ENCODE data around the gene SEMA7A.
A peak's percentile ranks its signal among the peaks of the same experiment; 100 is the strongest.

The SEMA7A gene

DNA sequence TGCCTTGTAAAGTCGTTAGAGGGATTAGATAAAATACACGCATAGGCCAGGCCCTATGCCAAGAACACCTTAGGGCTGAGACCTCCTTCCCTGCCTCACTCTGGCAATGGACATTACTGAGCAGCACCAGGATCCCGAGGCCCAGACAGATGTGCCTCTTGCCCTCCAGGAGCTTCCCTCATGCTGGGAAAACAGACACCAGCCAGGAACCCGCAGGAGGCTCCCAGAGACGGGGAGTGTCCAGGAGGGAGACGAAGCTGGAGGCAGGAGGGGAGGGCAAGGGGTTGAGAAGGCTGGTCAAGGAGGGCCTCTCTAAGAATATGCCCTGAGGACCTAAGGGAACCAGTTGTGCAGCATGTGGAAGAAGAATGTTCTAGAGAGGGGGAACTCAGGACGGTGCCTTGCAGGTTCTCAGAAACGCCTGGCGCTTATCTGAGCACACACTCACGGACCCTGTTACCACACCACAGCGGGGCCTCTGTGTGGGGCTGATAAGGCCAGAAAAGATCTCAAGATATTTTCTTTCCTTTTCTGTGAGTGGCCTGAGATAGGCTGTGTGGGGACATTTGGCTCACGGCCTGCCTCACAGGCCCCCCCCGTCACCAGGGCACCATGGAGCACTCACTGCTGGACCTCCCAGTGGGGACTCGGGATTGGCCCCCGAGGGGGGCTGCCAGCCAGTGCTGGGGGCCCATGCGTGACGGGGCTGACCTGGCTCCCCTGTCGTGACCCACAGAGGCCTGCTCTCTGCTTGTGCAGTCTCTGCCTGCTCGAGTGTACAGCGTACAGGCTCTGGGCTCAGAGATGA is 44.3 kb downstream of the SEMA7A start:
- DNase-seq (ENCODE audit: low read depth in 4 of 4, low spot score in 1 of 4), result no peak

DNA sequence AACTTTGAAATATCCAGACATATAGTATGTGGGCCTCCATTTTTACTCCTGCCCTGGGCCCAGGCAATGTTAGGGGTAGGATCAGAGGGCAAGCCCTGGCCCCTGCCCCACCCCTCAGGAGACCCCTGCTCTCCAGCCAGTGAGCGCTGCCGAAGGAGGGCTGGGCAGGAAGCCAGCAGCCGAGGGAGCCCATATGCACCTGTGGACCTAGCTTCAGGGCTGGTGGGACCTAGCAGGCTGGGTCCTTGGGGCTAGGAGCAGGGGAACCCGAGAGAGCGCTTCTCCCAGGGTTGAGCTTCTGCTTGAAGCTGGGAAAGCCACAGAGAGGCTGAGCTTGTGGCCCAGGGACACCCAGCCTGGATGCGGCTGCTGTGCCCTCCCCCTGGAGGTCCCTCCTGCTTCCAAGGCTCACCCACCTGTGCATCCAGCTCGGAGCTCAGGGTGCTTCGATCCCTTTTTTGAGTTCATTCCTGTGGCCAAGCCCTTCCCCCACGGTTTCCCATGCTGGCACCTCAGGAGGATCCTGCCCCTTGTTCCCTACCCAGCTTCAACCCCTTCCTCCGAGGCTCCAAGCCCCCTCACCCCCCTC is 45.3 kb downstream of the SEMA7A start:
- DNase-seq (ENCODE audit: low read depth in 4 of 4, low spot score in 1 of 4), result no peak

- DNase-seq (ENCODE audit: low read depth in 4 of 4, low spot score in 1 of 4), result no peak
Measured at GRCh38 chr15:74387621-74388362, 46.0 kb downstream of the SEMA7A start.

DNA sequence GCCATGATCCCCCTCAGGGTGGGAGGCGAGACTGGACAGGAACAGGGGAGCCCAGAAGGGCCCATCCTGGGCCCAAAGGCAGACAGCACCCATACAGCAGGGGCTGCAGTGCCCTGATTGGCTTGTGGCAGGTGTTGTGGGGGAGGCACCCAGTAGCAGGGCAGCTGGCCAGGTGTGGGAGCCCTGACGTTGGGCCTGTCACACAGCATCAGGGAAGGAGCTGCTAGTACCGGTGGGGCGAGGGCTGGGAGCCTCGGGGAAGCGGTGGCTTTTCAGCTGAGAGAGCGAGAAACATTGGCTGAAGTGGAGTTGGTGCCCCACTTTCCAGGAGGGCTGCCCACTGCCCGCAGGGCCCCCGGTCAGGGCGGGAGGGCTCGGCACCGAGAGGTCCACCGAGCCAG is 46.6 kb downstream of the SEMA7A start:
- no peak for DNase-seq (ENCODE audit: low read depth in 4 of 4, low spot score in 1 of 4)

- no peak for DNase-seq (ENCODE audit: low read depth in 4 of 4, low spot score in 1 of 4)
Measured at GRCh38 chr15:74386496-74387140, 47.1 kb downstream of the SEMA7A start.

GRCh38 chr15:74385733-74386132 is 48.0 kb downstream of the SEMA7A start:
- no peak for DNase-seq (ENCODE audit: low read depth in 4 of 4, low spot score in 1 of 4)

DNA sequence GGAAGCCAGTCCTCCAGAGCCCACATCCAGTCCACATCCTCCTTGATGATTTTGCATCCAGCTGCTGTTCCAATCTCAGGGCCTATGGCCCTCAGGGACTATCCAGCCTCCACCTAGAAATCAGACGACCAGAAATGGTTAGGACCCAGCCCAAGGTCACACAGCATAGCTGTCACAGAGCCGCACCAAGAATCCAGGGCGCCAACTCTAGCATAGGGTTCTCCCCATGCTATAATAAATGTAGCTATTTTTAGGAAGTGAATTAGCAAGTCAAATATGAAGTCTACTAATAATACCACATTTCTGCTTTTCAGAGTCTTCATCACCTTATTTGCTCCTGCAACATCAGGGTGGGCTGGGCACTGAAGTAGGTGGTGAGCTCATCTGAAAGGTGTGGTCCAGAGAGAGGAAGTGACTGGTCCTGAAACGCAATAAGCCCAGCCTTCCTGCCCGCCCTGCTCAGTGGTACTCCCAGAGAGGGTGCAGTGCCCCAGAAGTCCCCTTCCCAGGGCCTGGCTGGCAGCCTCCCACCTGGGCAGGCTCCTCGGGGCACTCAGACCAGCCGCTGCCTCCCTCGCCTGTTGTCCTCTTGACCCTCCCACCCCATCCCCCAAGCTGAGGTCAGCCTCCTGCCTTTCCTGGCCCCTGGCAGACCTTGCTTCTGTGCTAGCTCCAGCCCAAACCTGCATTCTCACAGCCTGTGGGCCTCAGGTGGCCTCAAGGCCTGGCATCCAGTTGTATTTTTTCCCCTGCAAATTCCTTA is 48.7 kb downstream of the SEMA7A start:
- peak in 1 of 4 experiments; percentile 39 for DNase-seq (ENCODE audit: low read depth in 4 of 4, low spot score in 1 of 4)

- DNase-seq (ENCODE audit: low read depth in 4 of 4, low spot score in 1 of 4), result no peak
Measured at GRCh38 chr15:74384566-74384880, 49.2 kb downstream of the SEMA7A start.

- DNase-seq (ENCODE audit: low read depth in 4 of 4, low spot score in 1 of 4), result peak in 2 of 4 experiments; percentile 44 to 67
Measured at GRCh38 chr15:74383695-74384565, 49.8 kb downstream of the SEMA7A start.

DNA sequence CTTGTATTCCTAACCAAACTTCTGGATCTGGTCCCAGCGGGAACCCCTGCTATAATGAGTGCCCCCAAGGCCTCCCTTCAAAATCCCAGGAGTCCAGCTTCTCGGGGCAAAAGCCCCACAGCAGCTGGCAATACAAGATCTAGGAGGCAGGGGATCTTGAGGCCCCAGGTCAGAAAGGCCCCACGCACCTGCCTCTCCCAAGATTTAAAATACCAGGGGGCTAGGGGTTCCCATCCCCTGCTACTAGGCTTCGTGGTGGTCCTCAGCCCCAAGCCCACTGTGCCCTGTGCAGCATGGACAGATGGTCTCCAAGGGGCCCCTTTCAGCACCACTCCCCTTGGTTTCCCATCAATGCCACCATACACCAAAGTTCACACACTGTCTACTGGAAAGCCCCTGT is 50.5 kb downstream of the SEMA7A start:
- no peak for DNase-seq (ENCODE audit: low read depth in 4 of 4, low spot score in 1 of 4)

DNA sequence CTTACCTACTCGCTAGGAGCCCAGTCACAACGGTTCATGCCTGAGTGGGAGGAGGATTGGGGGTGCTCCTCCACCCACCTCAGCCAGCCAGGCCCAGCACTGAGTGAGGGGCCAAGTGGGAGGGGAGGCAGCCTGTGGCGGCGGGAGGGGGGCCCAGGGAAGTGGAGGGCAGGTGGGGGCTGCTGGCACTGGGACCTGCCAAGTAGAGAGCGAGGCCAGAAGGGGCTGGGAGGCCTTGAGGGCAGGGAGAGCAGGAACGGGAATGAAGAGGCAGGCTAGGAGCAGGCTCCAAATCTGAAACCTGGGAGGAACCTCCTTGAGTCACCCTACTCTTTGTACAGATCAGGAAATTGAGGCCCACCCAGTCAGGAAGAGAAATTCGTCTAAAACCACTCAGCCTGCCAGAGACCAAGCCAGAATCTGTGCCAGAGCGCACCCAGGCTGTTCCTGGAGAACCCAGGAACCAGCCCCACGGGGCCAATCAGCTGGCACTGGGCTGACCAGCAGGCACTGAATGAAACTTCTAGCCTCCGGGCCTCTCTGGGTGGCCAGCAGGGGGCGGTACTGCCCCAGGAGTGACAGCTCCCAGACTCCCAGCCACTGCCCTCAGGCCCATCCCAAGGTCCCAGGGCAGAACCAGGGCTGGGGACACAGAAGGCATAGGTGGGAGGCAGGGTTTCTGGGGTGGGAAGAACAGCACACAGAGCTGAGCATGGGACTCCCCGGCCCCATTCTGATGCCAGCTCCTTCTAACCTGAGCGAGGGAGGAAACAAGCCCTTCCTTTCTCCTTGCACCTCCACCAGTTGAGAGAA is 51.5 kb downstream of the SEMA7A start:
- peak in 2 of 4 experiments; percentile 61 to 75 for DNase-seq (ENCODE audit: low read depth in 4 of 4, low spot score in 1 of 4)

- DNase-seq (ENCODE audit: low read depth in 4 of 4, low spot score in 1 of 4), result no peak
Measured at GRCh38 chr15:74381481-74381880, 52.3 kb downstream of the SEMA7A start.

- no peak for DNase-seq (ENCODE audit: low read depth in 4 of 4, low spot score in 1 of 4)
Measured at GRCh38 chr15:74381190-74381453, 52.6 kb downstream of the SEMA7A start.

DNA sequence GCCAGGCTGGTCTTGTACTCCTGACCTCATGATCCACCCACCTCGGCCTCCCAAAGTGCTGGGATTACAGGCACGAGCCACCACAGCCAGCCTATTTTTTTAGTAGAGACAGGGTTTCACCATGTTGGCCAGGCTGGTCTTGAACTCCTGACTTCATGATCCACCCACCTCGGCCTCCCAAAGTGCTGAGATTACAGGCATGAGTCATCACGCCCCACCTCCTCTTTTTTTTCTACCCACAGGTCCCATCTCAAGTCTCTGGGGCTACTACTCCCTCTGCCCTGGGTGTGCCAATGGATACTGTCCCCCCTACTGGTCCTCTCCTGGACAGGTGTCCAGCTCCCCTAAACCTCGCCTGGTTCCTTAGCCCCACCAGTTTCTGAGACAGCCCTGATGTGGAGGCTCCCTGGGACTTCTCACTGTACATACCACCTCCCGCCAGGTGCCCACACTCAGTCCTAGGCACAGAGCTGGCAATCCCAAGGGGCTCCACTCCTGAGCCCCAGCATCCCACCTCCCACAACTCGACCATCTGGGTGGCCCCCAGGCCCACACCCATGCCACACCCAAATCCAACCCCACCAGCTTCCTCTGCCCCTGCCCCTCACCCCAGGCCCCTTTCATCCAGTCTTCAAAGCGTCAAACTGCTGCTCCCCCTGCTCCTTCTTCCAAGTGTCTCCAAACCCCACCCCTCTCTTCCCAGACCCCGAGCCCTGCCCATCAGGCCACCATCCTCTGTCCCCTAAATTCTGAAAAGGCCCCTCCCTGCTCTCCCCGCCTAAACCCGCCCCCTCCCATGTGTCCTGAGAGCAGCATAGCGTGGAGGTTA is 53.2 kb downstream of the SEMA7A start:
- no peak for DNase-seq (ENCODE audit: low read depth in 4 of 4, low spot score in 1 of 4)

DNA sequence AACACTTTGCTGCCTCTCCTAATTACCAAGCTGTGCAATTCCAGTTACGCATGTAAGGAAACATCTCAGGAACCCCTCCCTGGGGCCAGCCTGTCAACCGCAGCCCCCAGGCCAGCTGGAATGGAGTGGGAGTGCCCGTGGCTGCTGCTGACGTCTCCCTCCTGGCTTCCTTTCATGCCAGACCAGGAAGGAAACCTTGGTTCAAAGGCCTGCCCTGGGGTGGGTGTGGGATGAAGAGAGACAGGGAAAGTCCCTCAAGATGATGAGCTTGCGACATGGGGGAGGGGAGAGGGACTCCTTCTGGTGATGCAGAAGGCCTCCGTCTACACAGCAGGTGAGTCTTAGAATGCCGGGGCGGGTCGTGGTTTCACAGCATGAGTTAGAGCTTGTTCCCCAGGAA is 54.9 kb downstream of the SEMA7A start:
- DNase-seq (ENCODE audit: low read depth in 4 of 4, low spot score in 1 of 4), result peak in 2 of 4 experiments; percentile 67 to 76

DNA sequence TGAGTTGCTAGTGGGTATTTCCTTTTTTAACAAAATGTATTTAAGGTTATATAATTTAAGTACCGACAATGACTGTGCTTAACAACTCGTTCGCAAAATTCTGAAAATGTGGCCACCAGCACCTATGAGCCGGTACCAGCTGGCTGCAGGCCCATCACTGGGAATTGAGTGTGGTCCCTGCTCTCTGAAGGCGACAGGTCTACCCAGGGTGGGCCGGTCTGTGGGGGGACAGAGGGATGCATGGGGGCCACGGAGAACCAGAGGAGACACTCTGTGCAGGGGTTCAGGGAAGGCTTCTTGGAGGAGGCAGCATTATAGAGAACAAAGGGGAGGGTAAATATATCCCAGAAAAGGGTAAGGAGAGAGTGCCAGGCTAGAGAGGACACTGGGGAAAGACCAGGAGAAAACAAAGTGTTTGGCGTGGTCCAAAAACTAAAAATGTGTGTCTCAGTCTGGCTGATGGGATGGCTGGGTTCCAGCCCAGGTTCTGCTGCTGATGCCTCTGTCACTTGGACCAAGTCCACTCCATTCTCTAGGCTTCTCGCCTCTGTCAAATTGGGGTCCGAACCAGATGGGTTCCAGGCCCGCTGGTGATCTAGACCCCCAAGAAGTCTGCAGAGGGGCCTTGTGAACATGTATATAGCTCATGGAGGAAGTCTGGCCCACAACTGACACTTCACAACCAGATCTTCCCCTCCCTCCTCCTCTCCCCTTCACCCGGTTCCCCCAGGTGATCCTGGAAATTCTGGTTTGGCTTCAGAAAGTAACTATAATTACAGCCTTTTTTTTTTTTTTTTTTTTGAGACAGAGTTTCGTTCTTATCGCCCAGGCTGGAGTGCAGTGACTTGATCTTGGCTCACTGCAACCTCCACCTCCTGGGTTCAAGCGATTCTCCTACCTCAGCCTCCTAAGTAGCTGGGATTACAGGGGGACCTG is 55.7 kb downstream of the SEMA7A start:
- DNase-seq (ENCODE audit: low read depth in 4 of 4, low spot score in 1 of 4), result no peak

DNA sequence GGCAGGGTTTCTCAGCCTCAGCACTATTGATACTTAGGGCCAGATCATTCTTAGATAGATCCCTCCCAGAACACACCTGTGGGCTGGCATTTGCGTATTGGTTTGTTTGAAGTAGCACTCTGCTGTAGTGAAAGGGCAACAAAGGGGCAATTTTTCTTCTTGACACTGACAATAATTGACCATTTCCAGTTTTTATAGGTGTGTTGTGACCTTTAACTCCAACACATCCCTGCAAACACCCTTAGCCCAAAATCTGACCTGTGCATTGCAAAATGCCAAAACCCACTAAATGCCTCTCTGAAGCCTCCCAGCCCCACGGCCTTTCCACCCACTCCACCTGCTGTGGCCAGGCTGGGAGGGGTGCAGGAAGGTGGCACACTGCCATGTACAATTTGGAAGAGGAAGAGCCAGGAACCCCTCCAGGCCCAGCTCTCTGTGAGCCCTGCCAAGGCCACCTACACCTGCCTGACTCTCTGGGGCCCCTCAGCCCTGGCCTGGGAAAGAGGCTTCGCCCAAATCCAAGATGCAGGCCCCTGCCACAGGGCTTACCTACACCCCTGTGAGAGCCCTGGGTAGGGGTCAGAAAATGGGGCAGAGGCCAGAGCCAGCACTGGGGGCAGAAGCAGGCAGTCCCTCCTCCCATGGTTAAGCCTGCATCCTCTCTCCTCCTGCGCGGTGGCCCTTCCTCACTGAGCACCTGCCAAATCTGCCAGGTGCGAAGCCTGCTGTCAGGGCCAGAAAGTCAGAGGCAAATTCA is 56.8 kb downstream of the SEMA7A start:
- no peak for DNase-seq (ENCODE audit: low read depth in 4 of 4, low spot score in 1 of 4)
